ENCODE measurements around the gene PLD1.
A peak's percentile ranks its signal among the peaks of the same experiment; 100 is the strongest.
"Not testable (repeated sequence)": the region's sequence is repeated elsewhere in the genome, so short reads cannot be mapped to it uniquely, and the experiment has no call there.

The PLD1 gene

DNA sequence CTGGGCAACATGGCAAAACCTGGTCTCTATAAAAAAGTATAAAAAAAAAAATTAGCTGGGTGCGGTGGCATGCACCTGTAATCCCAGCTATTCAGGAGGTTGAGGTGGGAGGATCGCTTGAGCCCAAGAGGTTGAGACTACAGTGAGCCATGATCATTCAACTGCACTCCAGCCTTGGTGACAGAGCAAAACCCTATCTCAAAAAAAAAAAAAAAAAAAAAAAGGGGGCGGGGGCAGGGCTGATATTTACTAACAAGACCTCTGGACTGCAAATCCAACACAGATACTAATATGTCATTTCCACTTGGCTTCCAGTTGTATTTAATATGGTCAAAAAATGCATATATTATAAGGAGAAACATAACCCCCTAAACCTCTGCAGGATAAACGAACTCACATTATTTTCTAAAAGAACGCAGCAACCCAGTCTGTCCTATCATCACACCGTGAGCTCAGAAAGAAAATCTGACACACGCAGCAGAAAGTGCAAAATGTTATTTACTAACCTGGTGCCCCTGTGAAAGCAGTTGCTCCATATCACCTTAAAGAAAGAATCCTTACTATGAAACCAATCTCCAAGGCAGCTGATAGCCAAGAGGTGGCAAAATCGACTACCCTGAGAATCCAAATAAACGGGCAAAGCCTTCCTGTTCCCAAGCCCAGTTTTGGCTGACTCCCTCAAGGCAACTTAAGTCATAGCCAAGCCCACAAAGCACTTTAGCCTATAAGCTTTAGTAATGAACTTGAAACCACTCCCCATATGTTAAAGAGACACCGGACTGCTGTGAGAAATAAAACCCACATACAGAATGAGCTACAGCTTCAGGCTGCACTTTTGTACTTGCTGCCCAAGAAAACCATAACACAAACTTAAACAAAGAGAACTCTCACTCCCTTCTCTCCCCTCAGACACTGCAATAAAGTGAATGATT lies 39.3 kb downstream of the PLD1 start:
- peak; percentile 19 for DNase-seq

DNA sequence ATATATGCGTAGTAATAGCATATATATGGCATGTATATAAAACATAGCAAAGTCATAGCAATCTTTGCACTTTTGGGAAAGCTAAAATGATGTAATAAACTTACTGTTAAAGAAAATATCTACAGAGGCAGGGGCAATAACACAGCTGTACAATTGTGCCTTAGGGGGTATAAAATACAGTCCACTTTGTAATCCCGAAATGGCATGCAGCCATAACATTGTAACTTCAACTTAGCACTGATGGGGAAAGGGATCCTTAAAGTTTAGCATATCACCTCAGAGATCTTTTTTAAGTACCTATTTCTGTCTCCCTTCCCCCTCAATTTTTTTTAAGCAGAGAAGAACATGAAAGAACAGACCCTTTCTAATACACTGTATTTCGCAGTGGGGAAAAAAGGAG lies 40.8 kb downstream of the PLD1 start:
- DNase-seq, result no peak

DNA sequence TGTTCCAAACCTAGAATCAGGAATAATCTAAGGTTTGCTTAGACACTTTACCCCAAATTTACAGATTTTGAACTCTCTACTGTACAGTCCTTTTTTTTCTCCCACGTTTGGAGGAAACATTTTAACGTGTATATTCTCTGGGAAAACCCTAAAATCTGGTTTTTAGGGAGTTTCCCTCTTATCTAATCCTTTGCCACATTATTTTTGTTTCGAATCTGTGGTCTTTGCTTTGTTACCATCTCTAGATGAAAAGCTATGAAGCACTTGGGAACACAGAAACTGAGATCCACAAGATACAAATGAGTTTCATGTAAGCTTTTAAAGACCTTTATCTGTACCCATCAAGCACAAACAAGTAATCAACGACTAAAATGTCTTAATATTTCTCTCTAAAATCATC lies 41.3 kb downstream of the PLD1 start:
- no peak for DNase-seq

DNA sequence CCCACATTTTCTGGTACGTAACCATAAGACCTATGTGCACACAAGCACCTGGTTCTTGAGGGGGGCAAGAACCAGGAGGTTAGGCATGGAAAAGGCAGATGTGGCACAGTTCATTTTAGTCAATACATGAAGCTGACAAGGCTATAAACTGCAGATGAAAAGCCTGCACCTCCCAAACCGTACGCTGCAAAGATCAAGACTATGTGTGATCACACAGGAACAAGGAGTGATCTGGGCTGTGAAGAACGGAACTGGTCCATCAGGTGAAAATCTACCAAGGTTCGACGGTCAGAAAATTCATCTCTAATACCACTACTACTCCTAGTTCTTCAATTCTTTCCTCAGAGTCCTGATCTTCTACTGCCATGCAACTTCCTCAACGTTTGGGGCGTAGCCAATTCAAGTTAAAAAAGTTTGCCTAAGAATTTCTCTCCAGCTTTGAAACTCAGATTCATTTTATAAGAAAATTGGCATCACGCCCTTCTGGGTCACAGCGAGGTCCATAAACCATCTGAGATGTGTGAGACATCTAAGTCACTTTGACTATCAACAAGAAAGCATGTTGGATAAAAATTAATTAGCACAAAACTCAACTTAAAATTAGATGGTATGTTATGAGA lies 41.9 kb downstream of the PLD1 start:
- no peak for DNase-seq

DNA sequence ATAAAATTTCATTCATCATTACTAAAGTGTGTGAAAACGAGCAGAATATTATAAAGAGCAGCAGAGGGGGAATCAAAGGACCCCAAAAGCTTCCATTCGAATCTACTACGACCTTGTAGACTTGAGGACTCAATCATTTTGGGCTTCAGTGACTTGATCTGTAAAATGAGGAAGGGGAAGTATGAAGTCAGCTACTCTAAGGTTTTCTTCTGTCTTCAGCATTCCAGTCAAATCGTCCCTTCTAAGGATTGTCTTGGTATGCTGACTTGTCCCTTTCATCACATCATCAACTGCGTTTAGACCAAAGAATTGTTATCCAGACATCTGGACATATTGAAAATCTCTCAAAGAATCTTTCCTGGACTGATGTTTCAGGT lies 44.8 kb downstream of the PLD1 start:
- no peak for DNase-seq

DNA sequence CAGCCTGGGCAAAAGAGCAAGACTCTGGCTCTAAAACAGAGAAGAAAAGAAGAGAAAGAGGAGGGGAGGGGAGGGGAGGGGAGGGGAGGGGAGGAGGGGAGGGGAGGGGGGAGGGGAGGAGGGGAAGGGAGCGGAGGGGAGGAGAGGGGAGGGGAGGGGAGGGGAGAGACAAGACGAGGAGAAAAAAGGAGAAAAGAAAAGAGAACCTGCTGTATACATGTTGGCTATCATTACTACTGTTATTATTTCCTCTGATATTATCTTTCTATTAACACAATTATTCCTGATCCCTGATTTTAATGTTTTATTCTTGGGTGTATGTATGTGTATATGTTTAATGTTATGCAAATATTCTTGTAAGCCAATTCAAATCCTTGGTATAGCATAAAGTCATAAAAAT lies 46.9 kb downstream of the PLD1 start:
- no peak for DNase-seq

DNA sequence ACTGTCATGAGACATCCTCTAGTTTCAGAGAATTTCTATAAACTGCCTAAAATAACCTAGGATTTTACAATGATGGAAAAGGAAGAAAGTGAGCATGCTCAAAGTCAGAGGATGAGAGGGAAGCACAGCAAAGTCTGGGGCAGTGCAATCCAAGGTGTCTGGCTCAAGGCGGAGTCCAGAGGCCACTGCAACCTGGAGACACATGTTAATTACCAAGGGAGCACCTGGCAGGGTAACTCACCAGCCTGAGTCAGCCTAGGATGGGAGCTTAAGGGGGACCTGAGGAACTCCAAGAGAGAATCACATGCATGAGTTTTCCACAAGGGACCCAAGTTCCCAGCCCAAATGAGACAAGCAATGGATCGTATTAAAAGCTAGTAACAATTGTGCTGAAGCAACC lies 49.8 kb downstream of the PLD1 start:
- DNase-seq, result no peak

DNA sequence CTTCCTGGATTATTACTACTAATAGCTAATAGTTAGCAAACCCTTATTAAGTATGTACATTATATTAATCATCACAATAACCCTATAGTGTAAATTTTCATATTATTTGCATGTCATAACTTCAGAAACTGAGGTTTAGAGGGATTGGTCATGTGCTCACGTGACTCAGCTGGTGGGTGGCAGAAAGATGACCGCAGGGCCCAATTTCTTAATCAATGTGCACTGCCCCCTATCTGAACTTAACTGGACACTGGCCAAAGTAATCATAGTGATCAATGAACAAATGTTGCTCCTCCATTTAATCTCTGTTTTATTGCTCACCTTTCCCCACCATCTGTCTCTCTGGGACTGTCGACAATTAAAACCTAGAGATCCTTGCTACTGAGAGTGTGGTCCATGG lies 52.2 kb downstream of the PLD1 start:
- no peak for DNase-seq

DNA sequence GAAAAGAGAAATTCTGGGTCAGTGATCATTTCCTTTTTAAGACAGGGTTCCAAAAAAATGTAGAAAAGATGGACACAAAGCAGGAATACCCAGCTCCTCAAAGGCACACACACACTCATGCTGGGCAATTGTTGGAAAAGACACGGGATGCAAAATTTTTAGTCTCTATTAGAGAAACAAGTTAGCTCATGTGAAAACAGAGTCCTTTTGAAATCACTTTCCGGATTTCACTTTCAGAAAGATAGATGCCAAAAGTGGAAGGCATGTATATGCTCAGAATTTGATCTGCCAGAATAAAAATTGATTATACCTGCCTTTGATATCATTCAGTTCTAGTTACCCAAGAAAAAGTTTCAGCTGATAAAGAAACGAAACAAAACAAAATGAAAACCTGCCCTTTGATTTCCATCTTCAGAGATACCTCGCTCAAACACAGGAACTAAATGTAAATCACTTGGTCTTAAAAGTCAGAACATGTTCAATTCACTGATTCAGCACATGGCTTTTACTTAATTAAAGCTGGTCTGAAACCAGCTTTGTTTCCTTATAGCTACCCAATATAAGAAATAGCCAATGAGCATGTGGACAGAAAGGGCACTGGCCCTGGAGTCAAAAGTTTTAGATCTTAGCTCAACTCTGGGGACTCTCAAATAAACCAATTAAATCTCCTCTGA lies 52.8 kb downstream of the PLD1 start:
- no peak for DNase-seq

DNA sequence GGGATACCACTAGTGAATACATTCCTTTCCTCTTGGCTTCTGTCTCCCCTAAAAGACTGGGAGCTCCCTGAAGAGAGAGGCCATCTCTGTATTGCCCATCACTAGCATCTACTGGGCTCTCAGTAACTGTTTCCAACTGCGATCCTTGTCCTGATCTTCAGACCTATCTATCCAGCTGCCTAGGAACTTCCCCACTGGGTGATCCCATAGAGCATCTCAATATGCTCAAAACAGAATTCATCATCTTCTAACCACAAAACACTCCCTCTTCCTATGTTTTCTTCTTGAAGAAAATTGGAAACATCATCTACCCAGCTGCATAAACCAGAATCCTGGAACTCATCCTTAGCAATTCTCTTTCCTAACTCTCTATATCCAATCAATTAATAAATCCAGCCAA lies 54.6 kb downstream of the PLD1 start:
- no peak for DNase-seq

DNA sequence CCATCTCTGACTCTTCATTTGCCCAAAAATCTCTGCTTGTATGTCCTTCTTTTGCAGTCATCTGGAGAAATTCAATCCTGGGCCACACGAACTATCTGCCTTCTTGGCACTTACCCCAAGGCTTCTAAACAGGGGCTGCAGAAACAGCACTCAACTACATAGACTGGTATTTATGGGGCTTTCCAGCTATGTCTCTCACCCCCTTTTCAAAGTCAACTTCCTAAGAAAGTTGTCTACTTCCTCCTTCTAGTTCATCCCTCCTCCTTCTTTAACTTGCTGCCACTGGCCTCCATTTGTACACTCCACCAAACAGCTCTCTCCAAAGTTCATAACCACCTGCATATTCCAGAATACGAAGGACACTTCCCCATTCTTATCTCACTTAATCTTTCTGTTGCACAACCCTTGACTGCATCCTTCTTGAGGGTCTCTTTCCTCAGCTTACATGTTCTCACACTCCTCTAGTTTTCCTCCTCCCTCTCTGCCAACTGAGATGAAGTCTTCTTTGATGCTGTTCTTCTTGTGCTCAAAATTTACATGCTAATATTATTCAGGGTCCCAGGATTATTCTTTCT lies 55.2 kb downstream of the PLD1 start:
- DNase-seq, result no peak

DNA sequence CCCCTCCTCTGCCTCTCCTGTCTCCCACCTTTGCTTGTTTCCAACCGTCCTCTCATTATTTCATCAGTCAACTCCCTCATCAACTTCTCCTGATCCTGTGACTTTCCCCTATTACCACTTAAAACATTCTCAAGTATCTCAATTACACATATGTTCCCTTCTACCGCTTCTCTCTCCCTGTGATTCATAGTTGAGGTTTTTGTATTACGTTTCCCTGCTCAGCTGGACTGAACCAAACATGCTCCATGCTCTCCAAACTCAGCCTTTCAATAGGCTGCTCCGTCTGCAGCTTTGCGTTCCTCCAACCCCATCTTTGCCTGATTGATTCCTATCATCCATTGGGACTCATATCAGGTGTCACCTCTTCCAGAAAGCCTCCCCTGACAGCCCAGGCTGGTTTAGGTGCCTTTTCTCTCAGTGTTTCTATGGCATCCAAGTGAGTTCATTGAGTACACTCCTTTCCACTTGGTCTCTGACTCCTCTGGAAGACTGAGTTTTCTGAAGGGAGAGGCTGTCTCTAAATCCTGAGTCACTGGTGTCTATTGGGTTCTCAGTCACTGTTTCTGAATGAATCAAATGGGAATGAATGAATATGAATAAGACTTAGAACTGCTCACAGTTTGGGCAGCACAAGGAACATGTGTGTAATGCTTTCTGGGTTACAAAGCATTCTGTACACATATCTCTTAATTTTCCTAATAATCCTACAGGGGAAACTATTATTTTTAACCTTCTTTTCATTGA lies 56.4 kb downstream of the PLD1 start:
- peak; percentile 5 for DNase-seq

DNA sequence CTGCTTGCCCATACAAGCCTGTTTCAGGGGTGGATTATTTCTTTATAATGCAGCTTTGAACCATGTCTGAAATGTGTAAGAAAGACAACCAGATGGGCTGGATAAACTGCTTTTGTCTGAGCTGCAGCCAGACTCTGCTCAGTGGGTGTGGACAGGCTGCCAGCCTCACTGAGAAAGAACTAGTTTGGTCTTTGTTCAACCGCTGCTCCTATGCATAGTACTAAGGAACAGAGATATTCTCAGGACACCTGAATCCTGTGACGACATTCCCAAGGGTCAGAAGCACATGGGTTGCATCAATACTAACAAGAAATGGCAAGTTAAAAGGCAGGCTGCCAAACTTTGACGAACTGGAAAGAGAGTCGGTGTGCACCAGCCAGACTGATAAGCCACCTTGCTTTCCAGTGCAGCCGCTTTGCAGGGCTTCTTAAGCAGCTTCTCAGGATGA lies 57.2 kb downstream of the PLD1 start:
- DNase-seq, result peak; percentile 23

DNA sequence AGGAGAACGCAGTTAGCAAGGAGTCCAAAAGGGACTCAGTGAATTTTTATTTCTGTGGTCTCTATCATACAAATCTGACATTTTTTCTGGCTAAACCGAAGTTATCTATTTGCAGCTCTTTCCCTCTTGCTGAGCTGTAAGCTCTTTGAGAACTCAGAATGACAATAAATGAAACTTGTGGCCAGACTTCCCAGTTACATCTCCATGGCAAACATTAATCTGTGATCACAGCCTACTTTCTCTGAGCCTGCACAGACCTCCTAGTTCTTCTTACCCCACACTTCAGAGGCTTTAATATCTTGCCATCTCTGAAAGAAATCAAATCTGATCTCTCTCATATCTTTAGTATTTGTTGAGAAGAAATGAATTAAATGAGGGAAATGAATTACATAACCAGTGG lies 58.0 kb downstream of the PLD1 start:
- no peak for DNase-seq

DNA sequence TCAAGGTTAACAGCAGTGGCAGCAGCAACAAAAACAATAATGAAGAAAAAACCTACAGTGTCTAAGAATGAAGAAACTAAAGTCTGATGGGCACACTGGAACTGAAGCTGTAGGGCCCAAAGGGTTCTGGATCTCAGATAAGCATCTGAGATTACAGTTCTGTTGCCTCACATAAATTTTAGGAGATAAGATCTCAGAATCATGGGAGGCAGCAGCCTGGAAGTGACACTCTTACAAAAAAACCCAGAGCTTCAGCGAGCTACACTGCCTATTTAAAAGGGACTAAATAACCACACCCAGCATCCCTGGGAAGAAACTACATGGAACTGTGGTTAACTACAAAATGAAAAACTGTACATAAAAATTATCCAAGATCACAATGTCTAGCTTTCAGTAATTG lies 61.2 kb downstream of the PLD1 start:
- DNase-seq, result no peak

DNA sequence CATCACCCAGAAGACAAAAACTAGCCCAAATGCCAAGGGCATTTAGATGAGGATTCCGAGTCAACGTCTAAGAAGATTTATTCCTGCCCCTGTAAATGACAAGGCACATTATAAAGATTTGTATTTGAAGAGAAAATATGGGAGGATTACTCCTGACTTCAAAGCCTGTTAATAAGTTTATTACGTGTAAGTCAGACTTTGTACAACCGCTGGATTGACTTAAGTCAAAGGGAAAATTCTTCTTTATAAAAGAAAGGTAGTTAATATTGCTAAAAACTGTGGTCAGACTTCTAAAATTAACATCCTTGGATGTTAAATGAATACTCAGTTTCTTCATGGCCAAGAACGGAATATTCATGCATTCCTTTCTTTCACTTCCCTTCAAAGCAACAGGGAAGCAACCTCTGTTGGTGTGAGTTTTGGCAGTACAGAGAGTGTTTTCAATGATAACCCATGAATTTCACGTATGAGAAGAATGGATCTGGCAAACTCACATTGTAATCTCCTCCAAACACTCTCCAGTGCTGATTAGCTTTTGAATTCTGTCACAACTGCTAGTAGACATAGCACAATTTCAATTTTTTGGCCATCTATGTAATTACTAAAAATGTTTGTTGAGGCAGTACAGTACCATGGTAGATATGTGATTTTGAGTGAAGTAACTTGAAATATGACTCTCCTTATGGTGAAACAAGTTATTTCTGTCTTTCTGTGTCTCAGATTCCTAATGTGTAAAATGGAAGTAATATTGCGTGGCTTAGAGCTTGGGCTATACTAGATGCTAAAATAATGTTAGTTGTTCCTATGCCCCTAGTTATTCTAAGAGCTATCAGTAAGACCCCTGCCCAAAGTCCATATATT lies 62.0 kb downstream of the PLD1 start:
- no peak for DNase-seq

DNA sequence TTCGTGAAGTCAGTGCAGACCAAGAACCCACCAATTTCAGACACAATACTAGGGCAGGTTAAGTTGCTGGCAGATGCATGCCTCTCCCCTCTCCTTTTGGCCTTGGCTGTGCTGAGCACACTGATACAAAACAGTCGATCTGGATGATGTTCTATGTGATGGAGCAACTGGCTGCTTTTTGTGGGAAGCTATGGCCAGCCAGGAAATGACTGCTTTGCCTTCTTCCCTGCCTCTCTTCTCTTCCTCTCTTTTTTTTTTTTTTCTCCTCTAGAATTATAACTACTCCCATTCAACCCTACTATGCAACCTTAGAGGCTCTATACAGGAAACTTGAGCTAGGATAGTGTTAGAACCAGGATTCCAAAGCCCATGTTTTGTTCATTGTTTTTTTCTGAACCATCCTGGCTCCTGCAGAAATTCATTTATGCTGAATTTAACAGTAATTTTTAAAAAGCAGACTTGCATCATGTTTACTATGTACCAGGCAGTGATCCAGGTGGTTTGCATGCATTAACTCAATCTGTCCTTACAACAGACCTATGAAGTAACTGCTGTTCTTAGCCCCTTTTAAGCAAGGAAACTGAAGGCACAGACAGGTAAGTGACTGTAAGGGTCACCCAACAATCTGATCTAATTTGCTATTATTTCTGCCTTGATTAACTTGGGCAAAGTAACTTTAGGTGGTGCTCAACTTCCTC lies 62.9 kb downstream of the PLD1 start:
- no peak for DNase-seq

DNA sequence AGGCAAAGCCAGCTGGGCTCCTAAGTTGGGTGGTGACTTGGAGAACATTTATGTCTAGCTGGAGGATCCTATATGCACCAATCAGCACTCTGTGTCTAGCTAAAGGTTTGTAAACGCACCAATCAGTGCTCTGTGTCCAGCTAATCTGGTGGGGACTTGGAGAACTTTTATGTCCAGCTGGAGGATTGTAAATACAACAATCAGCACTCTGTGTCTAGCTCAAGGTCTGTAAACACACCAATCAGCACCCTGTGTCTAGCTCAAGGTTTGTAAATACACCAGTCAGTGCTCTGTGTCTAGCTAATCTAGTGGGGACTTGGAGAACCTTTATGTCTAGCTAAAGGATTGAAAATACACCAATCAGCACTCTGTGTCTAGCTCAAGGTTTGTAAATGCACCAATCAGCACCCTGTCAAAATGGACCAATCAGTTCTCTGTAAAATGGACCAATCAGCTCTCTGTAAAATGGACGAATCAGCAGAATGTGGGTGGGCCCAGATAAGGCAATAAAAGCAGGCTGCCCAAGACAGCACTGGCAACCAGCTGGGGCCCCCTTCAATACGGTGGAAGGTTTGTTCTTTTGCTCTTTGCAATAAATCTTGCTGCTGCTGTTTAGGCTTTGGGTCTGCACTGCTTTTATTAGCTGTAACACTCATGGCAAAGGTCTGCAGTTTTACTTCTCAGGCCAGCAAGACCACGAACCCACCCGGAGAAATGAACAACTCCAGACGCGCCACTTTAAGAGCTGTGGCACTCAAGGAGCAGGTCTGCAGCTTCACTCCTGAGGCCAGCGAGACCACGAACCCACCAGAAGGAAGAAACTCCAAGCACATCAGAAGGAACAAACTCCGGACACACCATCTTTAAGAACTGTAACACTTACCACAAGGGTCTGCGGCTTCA lies 63.7 kb downstream of the PLD1 start:
- not testable (repeated sequence) for DNase-seq

DNA sequence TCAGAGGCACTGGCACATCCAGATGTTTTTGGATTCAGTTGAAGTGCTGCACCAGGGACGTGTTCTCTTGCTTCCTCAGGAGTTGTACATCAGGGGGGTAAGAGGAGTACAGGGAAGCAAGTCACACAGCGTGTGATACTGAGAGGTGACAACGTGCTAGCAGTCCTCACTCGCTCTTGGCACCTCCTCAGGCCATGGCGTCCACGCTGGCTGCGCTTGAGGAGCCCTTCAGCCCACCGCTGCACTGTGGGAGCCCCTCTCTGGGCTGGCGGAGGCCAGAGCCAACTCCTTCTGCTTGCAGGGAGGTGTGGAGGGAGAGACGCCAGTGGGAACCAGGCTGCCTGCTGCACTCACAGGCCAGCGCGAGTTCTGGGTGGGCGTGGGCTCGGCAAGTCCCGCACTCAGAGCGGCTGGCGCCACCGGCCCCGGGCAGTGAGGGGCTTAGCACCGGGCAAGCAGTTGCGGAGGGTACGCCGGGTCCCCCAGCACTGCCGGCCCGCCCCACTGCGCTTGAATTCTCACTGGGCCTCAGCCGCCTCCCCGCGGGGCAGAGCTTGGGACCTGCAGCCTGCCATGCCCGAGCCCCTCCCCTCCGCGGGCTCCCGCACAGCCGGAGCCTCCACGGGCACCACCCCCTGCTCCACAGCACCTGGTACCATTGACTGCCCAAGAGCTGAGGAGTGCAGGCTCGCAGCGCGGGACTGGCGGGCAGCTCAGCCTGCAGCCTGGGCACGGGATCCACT lies 64.5 kb downstream of the PLD1 start:
- no peak for DNase-seq

Data from NCI-H2171 treated with DMSO at 0.1 percent for 48 hours (cell line).